Iris pigment epithelial cell (primary cell): ENCODE measurements around the gene ZSCAN5A.
"Not testable (repeated sequence)": the region's sequence is repeated elsewhere in the genome, so short reads cannot be mapped to it uniquely, and the experiment has no call there.

ENCODE experiments used
- DNase-seq: peaks from one replicate; pipeline ENCODE4 v3.0.0-alpha.2; 2011; ENCODE audit warnings: low read depth

Gene ZSCAN5A

DNA sequence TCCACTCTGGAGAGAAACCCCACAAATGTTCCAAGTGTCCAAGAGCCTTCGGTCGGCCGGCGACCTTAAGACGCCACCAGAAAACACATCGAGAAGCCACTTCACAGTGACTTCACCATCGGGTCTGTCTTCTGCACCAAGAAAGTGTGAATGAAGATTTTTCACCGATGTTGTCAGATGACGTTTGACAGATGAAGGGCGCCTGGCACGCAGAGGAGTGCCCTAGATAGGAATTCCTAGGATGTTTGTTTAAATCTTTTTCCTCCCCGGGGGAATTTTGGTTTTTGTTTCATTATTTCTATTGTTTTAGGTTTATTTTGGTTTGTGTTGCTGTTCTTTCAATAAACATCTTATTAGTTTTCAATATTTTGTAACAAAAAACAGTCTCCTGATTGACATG, 105.5 kb downstream of the ZSCAN5A start:
- DNase-seq = no peak

DNA sequence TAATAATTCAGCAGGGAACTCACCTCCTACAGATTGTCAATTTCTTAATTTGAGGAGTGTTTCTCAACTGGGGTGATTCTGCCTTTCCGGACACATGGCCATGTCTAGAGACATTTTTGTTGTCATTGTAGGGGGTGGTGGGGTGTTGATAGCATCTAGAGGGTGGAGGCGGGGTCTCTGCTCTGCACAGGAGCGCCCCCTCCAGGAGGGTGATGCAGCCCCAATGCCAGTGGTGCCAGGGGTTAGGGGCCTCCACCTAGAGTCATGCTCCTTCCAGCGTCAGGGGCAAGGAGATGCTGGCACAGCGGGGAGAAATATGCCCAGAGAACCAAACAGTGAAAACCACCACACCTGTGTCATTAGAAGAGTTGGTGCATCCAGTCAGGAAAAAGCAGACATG, 107.1 kb downstream of the ZSCAN5A start:
- not testable (repeated sequence) for DNase-seq

DNA sequence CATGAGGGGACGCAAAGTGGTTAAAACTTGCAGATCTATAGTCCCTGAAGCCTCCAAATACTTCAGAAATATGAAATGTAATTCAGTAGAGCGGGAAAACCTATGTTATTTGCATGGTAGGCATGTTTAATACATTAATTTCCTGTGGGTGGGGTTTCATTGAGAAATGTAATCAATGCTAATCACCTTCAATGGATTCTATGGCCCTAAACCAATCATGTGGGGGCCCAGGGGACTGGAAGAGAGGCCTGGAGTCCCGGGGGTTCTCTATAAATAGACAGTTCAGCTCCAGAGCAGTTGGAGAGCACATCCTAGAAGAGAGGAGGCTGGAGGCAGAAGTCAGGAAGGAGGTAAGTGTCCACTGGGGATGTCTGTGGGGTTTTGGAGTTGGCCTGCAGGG, 112.7 kb downstream of the ZSCAN5A start, which contains the start of gene ZSCAN5C:
TSS of gene ZSCAN5C (plus strand) at position 301 of the 400 bp plus-strand sequence. CDS start 3,641 bp downstream, outside the sequence.
- DNase-seq = no peak

- DNase-seq = no peak
Observed at GRCh38 chr19:56199687-56200086, 115.0 kb downstream of the ZSCAN5A start.

- not testable (repeated sequence) for DNase-seq
Observed at GRCh38 chr19:56197646-56198045, 117.0 kb downstream of the ZSCAN5A start, which contains the start of gene ZSCAN5B. Gene ZSCAN5B, minus strand, starts transcription at chr19:56197783. Its CDS starts 4,731 bp downstream, at chr19:56193052.

DNA sequence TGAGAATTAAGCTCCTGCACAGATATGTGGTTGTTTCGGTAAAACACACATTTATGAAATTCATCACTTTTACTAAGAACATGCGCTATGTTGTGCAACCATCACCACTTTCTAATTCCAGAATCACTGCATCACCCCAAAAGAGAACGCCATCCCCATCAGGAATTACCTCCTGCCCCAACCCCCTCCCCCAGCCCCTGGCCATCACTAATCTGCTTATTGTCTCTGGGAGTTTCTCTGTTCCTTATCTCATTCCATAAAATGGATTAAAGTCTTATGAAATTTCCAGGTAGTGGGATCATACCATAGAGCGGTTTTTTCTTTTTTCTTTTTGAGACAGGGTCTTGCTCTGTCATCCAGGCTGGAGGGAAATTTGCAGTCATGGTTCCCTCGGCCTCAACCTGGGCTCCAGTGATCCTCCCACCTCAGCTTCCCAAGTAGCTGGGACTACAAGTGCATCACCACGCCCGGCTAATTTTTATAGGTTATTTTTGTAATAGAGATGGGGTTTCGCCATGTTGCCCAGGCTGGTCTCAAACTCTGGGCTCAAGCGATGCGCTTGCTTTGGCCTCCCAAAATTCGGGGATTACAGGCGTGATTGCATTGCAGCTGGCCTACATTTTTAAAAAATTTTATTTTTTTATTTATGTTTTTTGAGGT, 120.5 kb downstream of the ZSCAN5A start:
- no peak for DNase-seq

GRCh38 chr19:56191711-56192110, 122.9 kb downstream of the ZSCAN5A start:
- DNase-seq = no peak

GRCh38 chr19:56191115-56191514, 123.5 kb downstream of the ZSCAN5A start:
- DNase-seq = no peak

DNA sequence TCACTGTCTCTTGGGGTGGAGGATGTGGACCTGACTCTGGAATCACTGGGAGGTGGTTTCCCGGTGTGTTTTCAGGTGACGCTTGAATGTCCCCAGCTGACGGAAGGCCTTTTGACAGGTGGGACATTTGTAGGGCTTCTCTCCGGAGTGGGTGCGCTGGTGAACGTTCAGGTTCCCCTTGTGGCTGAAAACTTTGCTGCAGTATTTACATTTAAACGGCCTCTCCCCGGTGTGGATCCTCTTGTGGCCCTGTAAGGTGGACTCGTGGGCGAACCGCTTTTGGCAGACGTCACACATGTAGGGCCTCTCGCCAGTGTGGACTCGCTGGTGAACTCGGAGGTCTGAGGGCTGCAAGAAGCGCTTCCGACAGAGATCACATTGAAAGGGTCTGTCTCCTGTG, 124.9 kb downstream of the ZSCAN5A start:
- DNase-seq = no peak

DNA sequence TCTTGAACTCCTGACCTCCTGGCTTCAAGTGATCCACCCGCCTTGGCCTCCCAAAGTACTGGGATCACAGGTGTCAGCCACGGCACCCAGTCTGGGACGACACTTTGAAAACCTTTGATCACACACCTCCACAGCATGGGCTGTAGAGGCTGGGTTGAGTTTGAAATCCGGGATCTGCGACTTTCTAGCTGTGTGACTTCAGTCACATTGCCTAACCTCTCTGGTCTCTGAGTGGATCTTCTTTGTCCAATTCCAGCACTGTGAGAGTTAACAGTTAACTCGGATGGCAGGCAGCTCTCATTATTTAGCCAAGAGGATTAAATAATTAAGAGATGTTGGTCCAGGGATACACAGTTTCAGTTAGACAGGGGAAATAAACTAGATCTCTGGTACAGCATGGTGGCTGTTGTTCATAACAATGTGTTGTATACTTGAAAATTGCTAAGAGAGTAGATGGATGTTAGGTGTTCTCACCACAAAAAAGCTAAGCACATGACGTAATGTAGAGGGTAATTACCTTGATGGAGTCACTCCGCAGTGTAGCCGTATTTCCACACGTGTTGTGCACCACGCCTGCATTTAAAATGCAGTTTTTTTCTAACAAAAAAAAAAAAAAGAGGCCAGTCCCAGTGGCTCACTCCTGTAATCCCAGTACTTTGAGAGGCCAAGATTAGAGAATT, 136.9 kb downstream of the ZSCAN5A start:
- no peak for DNase-seq

DNA sequence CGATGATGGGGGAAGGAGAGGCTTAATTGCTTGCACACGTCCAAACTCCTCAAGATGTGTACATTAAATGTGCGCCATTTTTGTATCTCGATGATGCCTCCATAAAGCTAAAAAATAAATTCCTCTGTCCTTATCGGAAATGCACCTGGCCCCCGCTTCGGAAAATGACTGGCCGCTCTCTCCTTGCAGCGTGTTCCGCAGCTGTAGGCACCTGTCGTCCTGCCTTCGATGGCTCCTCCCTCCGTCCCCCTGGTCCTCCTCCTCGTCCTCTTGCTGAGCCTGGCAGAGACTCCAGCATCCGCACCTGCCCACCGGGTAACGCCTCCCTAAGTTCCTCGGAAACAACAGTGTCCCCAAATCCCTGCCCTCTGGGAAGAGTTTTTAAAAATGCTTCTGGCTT, 137.8 kb downstream of the ZSCAN5A start:
- DNase-seq = no peak

DNA sequence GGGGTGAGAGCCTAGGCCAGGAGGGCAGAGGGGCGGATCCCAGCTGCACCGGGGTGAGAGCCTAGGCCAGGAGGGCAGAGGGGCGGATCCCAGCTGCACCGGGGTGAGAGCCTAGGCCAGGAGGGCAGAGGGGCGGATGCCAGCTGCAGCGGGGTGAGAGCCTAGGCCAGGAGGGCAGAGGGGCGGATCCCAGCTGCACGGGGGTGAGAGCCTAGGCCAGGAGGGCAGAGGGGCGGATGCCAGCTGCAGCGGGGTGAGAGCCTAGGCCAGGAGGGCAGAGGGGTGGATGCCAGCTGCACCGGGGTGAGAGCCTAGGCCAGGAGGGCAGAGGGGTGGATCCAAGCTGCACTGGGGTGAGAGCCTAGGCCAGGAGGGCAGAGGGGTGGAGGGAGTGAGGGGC, 138.3 kb downstream of the ZSCAN5A start:
- DNase-seq = not testable (repeated sequence)

DNA sequence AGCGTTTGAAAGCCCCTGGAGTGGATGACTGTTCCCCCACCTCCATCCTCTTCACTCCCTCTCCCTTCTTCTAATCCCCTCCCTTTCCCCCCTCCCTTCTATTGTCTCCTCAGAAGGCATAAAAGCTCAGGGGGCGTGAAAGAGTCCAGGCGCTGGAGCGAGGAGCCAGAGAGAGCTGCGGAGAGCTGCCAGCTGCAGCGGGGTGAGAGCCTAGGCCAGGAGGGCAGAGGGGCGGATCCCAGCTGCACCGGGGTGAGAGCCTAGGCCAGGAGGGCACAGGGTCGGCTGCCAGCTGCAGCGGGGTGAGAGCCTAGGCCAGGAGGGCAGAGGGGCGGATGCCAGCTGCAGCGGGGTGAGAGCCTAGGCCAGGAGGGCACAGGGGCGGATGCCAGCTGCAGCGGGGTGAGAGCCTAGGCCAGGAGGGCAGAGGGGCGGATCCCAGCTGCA, 138.8 kb downstream of the ZSCAN5A start, which contains the start of gene GALP:
TSS of gene GALP (plus strand) at position 148 of the 447 bp plus-strand sequence. CDS start 1,101 bp downstream, outside the sequence.
- DNase-seq = not testable (repeated sequence)

- no peak for DNase-seq
Observed at GRCh38 chr19:56174550-56174949, 140.1 kb downstream of the ZSCAN5A start.

DNA sequence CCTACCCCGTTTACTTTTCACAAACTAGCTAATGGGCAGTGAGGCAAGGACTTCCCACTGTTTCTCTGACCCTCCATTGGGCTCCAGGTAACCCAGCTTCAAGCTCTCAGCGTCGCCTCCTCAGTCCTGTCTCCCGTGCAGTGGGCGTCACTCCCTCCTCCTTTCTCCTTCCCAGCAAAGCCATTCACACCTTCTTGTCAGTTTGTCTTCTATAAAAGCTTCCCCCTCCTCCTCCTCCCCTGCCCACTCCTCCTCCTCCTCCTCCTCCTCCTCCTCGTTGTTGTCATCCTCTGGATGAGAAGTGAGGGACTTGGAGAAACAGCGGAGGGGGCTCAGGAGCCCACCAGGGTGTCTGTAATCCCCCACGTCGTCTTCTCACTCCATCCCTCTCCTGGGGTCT, 140.6 kb downstream of the ZSCAN5A start:
- DNase-seq = no peak
